Sigmoid colon (tissue), 3 donors: Measurements from ENCODE around the gene PWWP3B.

Experiments used
- POLR2A ChIP-seq, 2 donors: fragments of 450-650 bp; IDR thresholded peaks; one replicate each; pipeline ENCODE4 v1.6.1; 2016; ENCODE audit warnings: antibody characterized with exemption in 2 of 2, mild to moderate bottlenecking in 2 of 2, moderate library complexity in 2 of 2
- TF ChIP-seq, protein P1 (sequence below), 4 experiments: fragments of 450-650 bp in 3 of 4; fragments of 200-600 bp in 1 of 4; IDR thresholded peaks; one replicate each; pipeline ENCODE4 v1.5.1; 2016 to 2019; ENCODE audit warnings: antibody characterized with exemption in 4 of 4, mild to moderate bottlenecking in 3 of 4, moderate library complexity in 2 of 4

DNA sequence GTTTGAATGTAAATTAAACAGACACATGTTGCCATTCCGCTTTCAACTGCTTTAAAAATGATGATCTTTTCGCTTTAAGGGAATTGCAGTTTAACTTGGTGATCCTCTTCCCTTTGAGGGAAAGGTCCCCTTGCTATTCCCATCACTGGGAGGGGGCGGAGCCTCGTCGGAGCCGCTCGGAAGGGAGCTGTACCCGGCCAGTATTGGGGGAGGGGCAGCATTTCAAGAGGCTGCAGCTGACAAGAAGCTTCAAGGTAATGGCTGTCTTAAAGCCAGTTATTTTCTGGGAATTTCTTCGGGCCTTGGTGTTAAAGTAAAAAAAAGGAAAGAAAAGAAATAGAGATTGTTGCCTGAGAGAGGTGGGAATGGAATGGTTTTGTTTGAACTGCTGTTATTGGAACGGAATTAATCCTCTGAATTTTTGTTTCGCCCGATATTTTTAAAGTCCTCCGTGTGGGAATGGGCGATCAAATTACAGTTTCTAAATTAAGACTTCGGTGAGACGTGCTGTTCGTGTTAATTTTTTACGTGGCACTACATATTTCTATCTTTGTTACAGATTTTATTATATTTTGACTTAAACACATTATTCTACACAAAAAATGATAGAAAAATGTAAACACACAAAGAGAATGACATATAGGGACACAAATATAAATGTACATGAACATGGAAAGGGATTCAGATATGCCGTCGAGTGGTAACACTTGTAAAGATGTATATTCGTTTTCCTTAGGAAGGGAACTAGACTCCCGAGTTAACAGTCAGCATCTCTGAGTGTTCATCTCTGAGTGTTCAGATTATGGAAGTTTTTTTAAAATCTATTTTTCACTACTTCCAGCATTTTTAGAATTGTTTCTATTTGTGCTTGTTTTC is 9.2 kb downstream of the PWWP3B start:
- TF ChIP-seq, protein P1, sequence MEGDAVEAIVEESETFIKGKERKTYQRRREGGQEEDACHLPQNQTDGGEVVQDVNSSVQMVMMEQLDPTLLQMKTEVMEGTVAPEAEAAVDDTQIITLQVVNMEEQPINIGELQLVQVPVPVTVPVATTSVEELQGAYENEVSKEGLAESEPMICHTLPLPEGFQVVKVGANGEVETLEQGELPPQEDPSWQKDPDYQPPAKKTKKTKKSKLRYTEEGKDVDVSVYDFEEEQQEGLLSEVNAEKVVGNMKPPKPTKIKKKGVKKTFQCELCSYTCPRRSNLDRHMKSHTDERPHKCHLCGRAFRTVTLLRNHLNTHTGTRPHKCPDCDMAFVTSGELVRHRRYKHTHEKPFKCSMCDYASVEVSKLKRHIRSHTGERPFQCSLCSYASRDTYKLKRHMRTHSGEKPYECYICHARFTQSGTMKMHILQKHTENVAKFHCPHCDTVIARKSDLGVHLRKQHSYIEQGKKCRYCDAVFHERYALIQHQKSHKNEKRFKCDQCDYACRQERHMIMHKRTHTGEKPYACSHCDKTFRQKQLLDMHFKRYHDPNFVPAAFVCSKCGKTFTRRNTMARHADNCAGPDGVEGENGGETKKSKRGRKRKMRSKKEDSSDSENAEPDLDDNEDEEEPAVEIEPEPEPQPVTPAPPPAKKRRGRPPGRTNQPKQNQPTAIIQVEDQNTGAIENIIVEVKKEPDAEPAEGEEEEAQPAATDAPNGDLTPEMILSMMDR (IDR thresholded peaks at IDR 0.05): no peak
- no peak for TF ChIP-seq POLR2A (IDR thresholded peaks at IDR 0.05)
